ENCODE results near the gene RBL1. TPM values are rescaled to one million over a fixed set of nuclear protein-coding genes. Genes with fewer than 3 reads are reported as not detected.

RBL1 gene
- total RNA-seq, 1 experiment from 2014 or later: 30.2 TPM

GRCh38 chr20:37081717-37082289 is 14.0 kb downstream of the RBL1 start:
- POLR2A ChIA-PET (ENCODE audit: low non-redundant PET): no interaction called here
- TF ChIP-seq CTCF (conservative IDR thresholded peaks at IDR 0.05; ENCODE audit: low read depth, low read length) (peak; percentile 64), EZH2 (IDR thresholded peaks at IDR 0.05; ENCODE audit: borderline replicate concordance, low read depth, low read length, poor library complexity, severe bottlenecking) (no peak)
- intact Hi-C loops (cut with micrococcal nuclease; ENCODE audit: unreplicated experiment): no loop called here
- peaks cover 50% of the 10 kb centered on the region for H3K36me3 ChIP-seq (ENCODE audit: insufficient read depth, low read length, poor library complexity, severe bottlenecking)
- BruUV-seq (replicated peaks): no TSS peak
- no peaks in the 10 kb centered on the region for H3K27me3 ChIP-seq (replicated peaks; ENCODE audit: insufficient read depth, low read depth, low read length, poor library complexity)
- H3K4me1 ChIP-seq (ENCODE audit: insufficient read depth, low read length, poor library complexity, severe bottlenecking): no peaks in the 10 kb centered on the region
- DNase-seq (ENCODE audit: low spot score): peak; percentile 25
- H3K9me3 ChIP-seq (ENCODE audit: low read depth, low read length, poor library complexity, severe bottlenecking): no peaks in the 10 kb centered on the region
- H3K27ac ChIP-seq (ENCODE audit: low read depth, low read length, poor library complexity, severe bottlenecking): no peak overlapping the region
- no peak overlapping the region for H3K4me3 ChIP-seq (ENCODE audit: low read depth, low read length, poor library complexity, severe bottlenecking)
- CTCF ChIA-PET: no interaction called here

- H3K27ac ChIP-seq (ENCODE audit: low read depth, low read length, poor library complexity, severe bottlenecking): no peak overlapping the region
- no peak for TF ChIP-seq CTCF (conservative IDR thresholded peaks at IDR 0.05; ENCODE audit: low read depth, low read length)
- no peak for TF ChIP-seq EZH2 (IDR thresholded peaks at IDR 0.05; ENCODE audit: borderline replicate concordance, low read depth, low read length, poor library complexity, severe bottlenecking)
- H3K36me3 ChIP-seq (ENCODE audit: insufficient read depth, low read length, poor library complexity, severe bottlenecking): peaks cover 34% of the 10 kb centered on the region
- no peaks in the 10 kb centered on the region for H3K4me1 ChIP-seq (ENCODE audit: insufficient read depth, low read length, poor library complexity, severe bottlenecking)
- no TSS peak for BruUV-seq (replicated peaks)
- no peaks in the 10 kb centered on the region for H3K27me3 ChIP-seq (replicated peaks; ENCODE audit: insufficient read depth, low read depth, low read length, poor library complexity)
- no peaks in the 10 kb centered on the region for H3K9me3 ChIP-seq (ENCODE audit: low read depth, low read length, poor library complexity, severe bottlenecking)
- no peak overlapping the region for H3K4me3 ChIP-seq (ENCODE audit: low read depth, low read length, poor library complexity, severe bottlenecking)
- CTCF ChIA-PET: no interaction called here
- intact Hi-C loops (cut with micrococcal nuclease; ENCODE audit: unreplicated experiment): no loop called here
- no peak for DNase-seq (ENCODE audit: low spot score)
- POLR2A ChIA-PET (ENCODE audit: low non-redundant PET): no interaction called here
These were observed 18.8 kb downstream of the RBL1 start for GRCh38 chr20:37077009-37077408.

DNA sequence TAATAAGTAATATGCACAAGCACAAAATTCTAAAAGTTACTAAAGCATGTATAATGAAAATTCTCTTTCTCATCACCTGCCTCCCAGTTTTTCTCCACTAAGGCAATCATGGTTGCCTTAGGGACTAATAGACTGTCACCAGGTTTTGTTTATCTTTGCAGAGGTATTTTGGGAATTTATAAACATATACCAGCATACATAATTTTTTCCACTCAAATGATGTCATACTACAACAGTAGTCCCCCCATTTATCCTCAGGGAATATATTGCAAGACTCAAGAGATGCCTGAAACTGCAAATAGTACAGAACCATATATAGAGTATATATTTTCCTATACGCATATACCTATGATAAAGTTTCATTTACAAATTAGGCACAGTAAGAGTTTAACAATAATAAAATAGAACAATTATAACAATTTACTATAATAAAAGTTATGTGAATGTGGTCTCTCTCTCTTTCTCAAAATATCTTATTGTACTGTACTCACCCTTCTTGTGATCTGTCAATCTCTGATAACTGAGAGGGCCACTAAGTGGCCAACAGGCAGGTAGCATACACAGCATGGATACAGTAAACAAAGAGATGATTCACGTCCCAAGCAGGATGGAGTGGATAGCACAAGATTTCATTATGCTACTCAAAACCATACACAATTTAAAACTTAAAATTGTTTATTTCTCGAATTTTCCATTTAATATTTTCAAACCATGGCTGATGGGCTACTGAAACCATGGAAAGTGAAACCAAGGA is 19.7 kb downstream of the RBL1 start:
- TF ChIP-seq EZH2 (IDR thresholded peaks at IDR 0.05; ENCODE audit: borderline replicate concordance, low read depth, low read length, poor library complexity, severe bottlenecking) (no peak), CTCF (conservative IDR thresholded peaks at IDR 0.05; ENCODE audit: low read depth, low read length) (no peak)
- Histone ChIP-seq H3K27me3 (replicated peaks; ENCODE audit: insufficient read depth, low read depth, low read length, poor library complexity) (no peaks in the 10 kb centered on the region), H3K36me3 (ENCODE audit: insufficient read depth, low read length, poor library complexity, severe bottlenecking) (peaks cover 34% of the 10 kb centered on the region), H3K9me3 (ENCODE audit: low read depth, low read length, poor library complexity, severe bottlenecking) (no peaks in the 10 kb centered on the region), H3K4me1 (ENCODE audit: insufficient read depth, low read length, poor library complexity, severe bottlenecking) (no peaks in the 10 kb centered on the region), H3K4me3 (ENCODE audit: low read depth, low read length, poor library complexity, severe bottlenecking) (no peak overlapping the region), H3K27ac (ENCODE audit: low read depth, low read length, poor library complexity, severe bottlenecking) (no peak overlapping the region)
- no TSS peak for BruUV-seq (replicated peaks)
- no peak for DNase-seq (ENCODE audit: low spot score)
- ChIA-PET CTCF (no interaction called here), POLR2A (ENCODE audit: low non-redundant PET) (no interaction called here)
- intact Hi-C loops (cut with micrococcal nuclease; ENCODE audit: unreplicated experiment): no loop called here

Data from A673 (cell line).